Mucosa of rectum (tissue), 2 donors: ENCODE measurements around the gene ZP1.
A peak's percentile ranks its signal among the peaks of the same experiment; 100 is the strongest.

Experiments used
- H3K27ac ChIP-seq, 2 donors: one replicate each; pipeline ENCODE4 v1.7.0; 2013; ENCODE audit warnings: inconsistent platforms in 2 of 2, low read depth in 2 of 2, low read length in 2 of 2
- H3K27me3 ChIP-seq, 2 donors: one replicate each; pipeline ENCODE4 v1.7.0; 2013; ENCODE audit warnings: low read length in 2 of 2; ENCODE audit not compliant: control insufficient read depth in 2 of 2, insufficient read depth in 2 of 2
- H3K36me3 ChIP-seq, 2 donors: one replicate each; pipeline ENCODE4 v1.7.0; 2013; ENCODE audit warnings: low read length in 2 of 2; ENCODE audit not compliant: control insufficient read depth in 2 of 2, insufficient read depth in 2 of 2
- H3K4me1 ChIP-seq, 2 donors: one replicate each; pipeline ENCODE4 v1.7.0; 2013; ENCODE audit warnings: low read length in 2 of 2, mild to moderate bottlenecking in 1 of 2; ENCODE audit not compliant: control insufficient read depth in 2 of 2, insufficient read depth in 2 of 2
- H3K4me3 ChIP-seq, 2 donors: one replicate each; pipeline ENCODE4 v1.7.0; 2013; ENCODE audit warnings: low read length in 2 of 2
- H3K9ac ChIP-seq, 2 donors: one replicate each; pipeline ENCODE4 v1.7.0; 2013; ENCODE audit warnings: low read length in 2 of 2, low read depth in 1 of 2, mild to moderate bottlenecking in 1 of 2
- H3K9me3 ChIP-seq, 2 donors: one replicate each; pipeline ENCODE4 v1.7.0; 2013; ENCODE audit warnings: low read length in 2 of 2; ENCODE audit not compliant: control insufficient read depth in 2 of 2
- donor health status: healthy.
- donor health status: Normal muscosa, but diverticular disease.

The ZP1 gene

GRCh38 chr11:60872124-60872960 lies 5.0 kb downstream of the ZP1 start:
- Histone ChIP-seq H3K36me3 (no peaks in the 10 kb centered on the region), H3K27ac (peak overlapping the region; percentile 50 to 58), H3K9me3 (no peaks in the 10 kb centered on the region), H3K9ac (no peak overlapping the region), H3K4me3 (no peak overlapping the region), H3K27me3 (no peaks in the 10 kb centered on the region), H3K4me1 (peaks cover 7 to 15% of the 10 kb centered on the region in 2 donors)

DNA sequence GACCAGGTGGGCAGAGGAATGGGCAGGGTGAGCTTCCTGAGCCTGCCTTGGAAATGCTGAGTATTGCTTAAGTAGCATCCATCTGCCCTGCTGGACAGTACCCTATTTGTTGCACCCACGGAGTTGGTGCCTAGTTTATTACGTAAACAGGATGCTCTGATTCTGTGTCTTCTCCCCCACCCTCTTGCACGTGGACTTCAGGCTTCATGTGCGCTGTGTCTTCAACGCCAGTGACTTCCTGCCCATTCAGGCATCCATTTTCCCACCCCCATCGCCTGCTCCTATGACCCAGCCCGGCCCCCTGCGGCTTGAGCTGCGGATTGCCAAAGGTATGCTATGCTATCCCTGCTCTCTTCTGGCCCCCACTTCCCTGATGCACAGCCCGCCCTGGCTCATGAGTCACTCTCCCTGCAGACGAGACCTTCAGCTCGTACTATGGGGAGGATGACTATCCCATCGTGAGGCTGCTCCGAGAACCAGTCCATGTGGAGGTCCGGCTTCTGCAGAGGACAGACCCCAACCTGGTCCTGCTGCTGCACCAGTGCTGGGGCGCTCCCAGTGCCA lies 5.7 kb downstream of the ZP1 start:
- peak overlapping the region; percentile 50 to 58 for H3K27ac ChIP-seq
- H3K27me3 ChIP-seq: no peaks in the 10 kb centered on the region
- peaks cover 7 to 15% of the 10 kb centered on the region in 2 donors for H3K4me1 ChIP-seq
- no peak overlapping the region for H3K9ac ChIP-seq
- no peak overlapping the region for H3K4me3 ChIP-seq
- H3K36me3 ChIP-seq: no peaks in the 10 kb centered on the region
- no peaks in the 10 kb centered on the region for H3K9me3 ChIP-seq

- H3K4me1 ChIP-seq: peaks cover 7 to 15% of the 10 kb centered on the region in 2 donors
- no peak overlapping the region for H3K4me3 ChIP-seq
- H3K27ac ChIP-seq: peak overlapping the region in 1 of 2 donors; percentile 9
- H3K9me3 ChIP-seq: no peaks in the 10 kb centered on the region
- H3K27me3 ChIP-seq: no peaks in the 10 kb centered on the region
- H3K9ac ChIP-seq: no peak overlapping the region
- no peaks in the 10 kb centered on the region for H3K36me3 ChIP-seq
Measured at GRCh38 chr11:60873533-60873932, 6.2 kb downstream of the ZP1 start.

DNA sequence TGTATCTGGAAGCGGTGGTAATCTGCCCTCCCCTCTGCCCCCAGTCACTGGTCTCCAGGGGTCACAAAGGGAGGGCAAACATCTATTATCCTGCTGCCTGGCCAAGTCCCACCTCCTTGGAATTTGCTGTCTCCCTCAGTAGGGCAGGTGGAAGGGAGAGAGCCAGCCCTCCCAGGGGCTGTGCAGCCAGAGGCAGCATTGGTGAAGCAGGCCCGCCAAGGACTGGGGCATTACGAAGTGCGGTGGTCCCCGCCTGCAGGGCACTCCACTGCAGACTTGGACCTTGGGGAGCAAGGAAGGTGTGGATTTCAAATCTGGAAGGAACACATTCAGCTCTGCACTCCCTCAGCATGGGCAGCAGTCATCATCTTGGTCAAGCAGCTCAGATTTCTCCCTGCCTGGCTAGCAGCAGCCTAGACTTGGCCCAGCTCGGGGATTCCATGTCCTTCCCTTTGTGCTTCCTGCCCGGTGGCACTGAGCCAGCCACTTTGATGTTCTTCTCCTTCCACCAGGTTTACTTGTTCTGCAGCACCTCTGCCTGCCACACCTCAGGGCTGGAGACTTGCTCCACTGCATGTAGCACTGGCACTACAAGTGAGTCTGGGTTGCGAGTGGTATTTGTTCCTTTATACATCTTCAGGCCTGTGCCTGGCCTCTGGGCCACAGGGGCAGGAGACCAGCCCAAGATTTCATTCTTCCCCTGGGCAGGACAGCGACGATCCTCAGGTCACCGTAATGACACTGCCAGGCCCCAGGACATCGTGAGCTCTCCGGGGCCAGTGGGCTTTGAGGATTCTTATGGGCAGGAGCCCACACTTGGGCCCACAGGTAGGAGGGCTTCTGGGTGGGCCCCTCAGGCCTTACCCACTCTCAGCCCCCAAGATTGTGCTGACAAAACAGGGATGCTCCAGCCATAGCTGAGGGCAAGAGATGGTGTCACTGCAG lies 7.4 kb downstream of the ZP1 start:
- Histone ChIP-seq H3K27me3 (no peaks in the 10 kb centered on the region), H3K27ac (no peak overlapping the region), H3K9me3 (no peaks in the 10 kb centered on the region), H3K9ac (no peak overlapping the region), H3K4me1 (peaks cover 7 to 15% of the 10 kb centered on the region in 2 donors), H3K36me3 (no peaks in the 10 kb centered on the region), H3K4me3 (no peak overlapping the region)

DNA sequence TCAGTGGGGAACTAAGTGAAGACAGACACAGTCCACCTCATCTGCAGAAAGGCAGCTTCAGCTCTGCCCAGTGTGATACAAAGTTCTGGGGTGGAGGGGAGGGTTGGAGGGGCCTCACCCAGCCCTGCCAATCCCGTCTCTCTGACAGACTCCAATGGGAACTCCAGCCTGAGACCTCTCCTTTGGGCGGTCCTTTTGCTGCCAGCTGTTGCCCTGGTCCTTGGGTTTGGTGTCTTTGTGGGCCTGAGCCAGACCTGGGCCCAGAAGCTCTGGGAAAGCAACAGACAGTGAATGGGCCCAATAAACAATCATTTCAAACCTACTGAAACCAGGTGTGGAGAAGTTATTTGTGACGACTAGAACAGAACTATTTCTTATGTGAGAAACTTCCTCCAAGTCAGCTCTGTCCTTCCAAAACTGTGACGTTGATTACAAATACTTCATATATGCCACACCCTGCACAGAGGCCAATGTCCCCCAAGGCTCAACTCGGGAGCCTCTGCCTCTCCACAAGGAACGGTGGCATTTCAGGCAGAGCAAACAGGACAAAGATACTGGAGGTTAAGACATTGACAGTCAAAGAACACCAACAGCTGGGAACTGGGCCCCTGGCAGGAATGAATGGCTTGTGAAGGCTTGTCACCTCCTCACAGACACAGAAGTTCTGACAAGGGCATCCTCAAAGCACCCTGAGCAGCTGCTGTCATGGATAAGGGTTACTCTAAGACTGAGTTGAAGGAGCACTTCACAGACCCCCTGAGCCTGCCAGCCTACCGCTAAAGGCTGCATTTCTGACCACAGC lies 8.2 kb downstream of the ZP1 start:
- Histone ChIP-seq H3K9me3 (no peaks in the 10 kb centered on the region), H3K4me1 (peaks cover 7 to 15% of the 10 kb centered on the region in 2 donors), H3K9ac (no peak overlapping the region), H3K4me3 (no peak overlapping the region), H3K27me3 (no peaks in the 10 kb centered on the region), H3K27ac (no peak overlapping the region), H3K36me3 (peaks cover 0 to 4% of the 10 kb centered on the region in 2 donors)

- peaks cover 4 to 15% of the 10 kb centered on the region in 2 donors for H3K4me1 ChIP-seq
- no peaks in the 10 kb centered on the region for H3K9me3 ChIP-seq
- H3K27ac ChIP-seq: no peak overlapping the region
- peaks cover 3 to 6% of the 10 kb centered on the region in 2 donors for H3K36me3 ChIP-seq
- no peaks in the 10 kb centered on the region for H3K27me3 ChIP-seq
- no peak overlapping the region for H3K4me3 ChIP-seq
- H3K9ac ChIP-seq: no peak overlapping the region
Measured at GRCh38 chr11:60876168-60876485, 8.8 kb downstream of the ZP1 start.

GRCh38 chr11:60878245-60879101 lies 11.1 kb downstream of the ZP1 start:
- H3K27ac ChIP-seq: peak overlapping the region in 1 of 2 donors; percentile 31
- no peak overlapping the region for H3K4me3 ChIP-seq

DNA sequence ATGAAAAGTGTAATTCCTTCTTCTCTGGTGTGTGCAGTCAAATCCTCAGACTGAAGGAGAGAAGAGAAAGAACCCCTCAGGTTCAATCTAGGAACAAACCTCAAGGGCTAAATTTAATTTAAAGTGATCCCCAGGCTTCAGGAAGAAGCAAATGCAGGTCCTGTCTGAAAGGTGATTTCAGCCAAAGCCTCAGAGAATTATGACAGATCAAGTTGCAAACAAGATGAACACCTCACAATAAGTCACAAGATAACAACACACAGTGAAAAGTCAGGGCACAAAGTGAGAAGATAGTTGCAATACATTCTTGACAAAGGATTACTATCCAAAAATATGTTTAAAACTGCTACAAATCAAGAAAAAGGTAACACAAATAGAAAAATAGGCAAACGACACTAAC lies 11.8 kb downstream of the ZP1 start:
- no peak overlapping the region for H3K4me3 ChIP-seq
- H3K27me3 ChIP-seq: no peaks in the 10 kb centered on the region
- H3K4me1 ChIP-seq: peaks cover 0 to 4% of the 10 kb centered on the region in 2 donors
- peaks cover 4 to 6% of the 10 kb centered on the region in 2 donors for H3K36me3 ChIP-seq
- H3K27ac ChIP-seq: peak overlapping the region in 1 of 2 donors; percentile 23
- H3K9me3 ChIP-seq: no peaks in the 10 kb centered on the region
- H3K9ac ChIP-seq: no peak overlapping the region

More at GRCh38 chr11:60878245-60879101, 11.1 kb downstream of the ZP1 start:
- Histone ChIP-seq H3K9me3 (no peaks in the 10 kb centered on the region), H3K36me3 (peaks cover 4 to 6% of the 10 kb centered on the region in 2 donors), H3K9ac (no peak overlapping the region), H3K27me3 (no peaks in the 10 kb centered on the region), H3K4me1 (peaks cover 0 to 4% of the 10 kb centered on the region in 2 donors)
